Caki2 (cell line): ENCODE data around the gene PTPRO. TPM values are rescaled to one million over a fixed set of nuclear protein-coding genes. Genes with fewer than 3 reads are reported as not detected.

Experiments used
- DNase-seq: peaks from one replicate; pipeline ENCODE4 v3.0.0-alpha.2; 2015; ENCODE audit warnings: low read depth
- in situ Hi-C: cut with HindIII; loops from 2 replicates; pipeline ENCODE4 v1.10.0; 2016; ENCODE audit warnings: low sequenced_read_pairs, low pct_unique_long_range_greater_than_20kb, mixed read lengths
- total RNA-seq: library from RNA; depleted of rRNA; stranded (reverse); fragments of >200 nt; shearing (Covaris generic); gene quantifications from 2 replicates; pipeline ENCODE4 v1.2.3, GENCODE V29; 2014; ENCODE audit warnings: low replicate concordance; rRNA removed

Gene PTPRO
- total RNA-seq, 1 experiment from 2014 or later, result 0.54 TPM

- no peak for DNase-seq
- in situ Hi-C loops, result no loop called here
Measured at GRCh38 chr12:15638231-15638630, 315.9 kb downstream of the PTPRO start.

DNA sequence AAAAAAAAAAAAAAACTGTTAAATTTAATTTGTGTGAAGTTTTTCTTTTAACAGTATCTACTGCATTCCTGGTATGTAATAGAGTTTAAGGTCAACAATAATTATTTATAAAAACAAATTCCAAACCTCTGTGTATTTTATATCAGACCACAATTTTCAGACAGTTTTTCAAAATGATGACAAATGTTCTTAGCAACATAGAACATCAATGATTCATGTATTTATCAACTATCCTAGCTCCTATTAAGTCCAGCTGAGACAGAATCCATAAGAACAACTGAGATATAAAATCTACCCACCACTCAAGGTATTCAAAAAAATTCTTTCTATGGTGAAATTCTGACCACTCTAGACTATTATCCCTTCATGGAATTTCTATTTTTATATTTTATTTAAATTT is 322.4 kb downstream of the PTPRO start:
- no peak for DNase-seq
- in situ Hi-C loops, result no loop called here

GRCh38 chr12:15646581-15646980 is 324.3 kb downstream of the PTPRO start:
- DNase-seq, result no peak
- in situ Hi-C loops, result no loop called here

Other genes with a start within 250 kb of the PTPRO start
- gene RERG, start 101.1 kb upstream of the PTPRO start, total RNA-seq, result 2.9 and 3.0 TPM in 2 replicates